Measurements from ENCODE around the gene CYP2S1. TPM values are rescaled to one million over a fixed set of nuclear protein-coding genes. Genes with fewer than 3 reads are reported as not detected.
A peak's percentile ranks its signal among the peaks of the same experiment; 100 is the strongest.

CYP2S1 gene
- total and polyA plus RNA-seq, 9 of the 15 experiments (the other 6 are each of a cell fraction or from before 2014, with no cell fraction given), result 0.07 to 1.9 (median 0.41) TPM

DNA sequence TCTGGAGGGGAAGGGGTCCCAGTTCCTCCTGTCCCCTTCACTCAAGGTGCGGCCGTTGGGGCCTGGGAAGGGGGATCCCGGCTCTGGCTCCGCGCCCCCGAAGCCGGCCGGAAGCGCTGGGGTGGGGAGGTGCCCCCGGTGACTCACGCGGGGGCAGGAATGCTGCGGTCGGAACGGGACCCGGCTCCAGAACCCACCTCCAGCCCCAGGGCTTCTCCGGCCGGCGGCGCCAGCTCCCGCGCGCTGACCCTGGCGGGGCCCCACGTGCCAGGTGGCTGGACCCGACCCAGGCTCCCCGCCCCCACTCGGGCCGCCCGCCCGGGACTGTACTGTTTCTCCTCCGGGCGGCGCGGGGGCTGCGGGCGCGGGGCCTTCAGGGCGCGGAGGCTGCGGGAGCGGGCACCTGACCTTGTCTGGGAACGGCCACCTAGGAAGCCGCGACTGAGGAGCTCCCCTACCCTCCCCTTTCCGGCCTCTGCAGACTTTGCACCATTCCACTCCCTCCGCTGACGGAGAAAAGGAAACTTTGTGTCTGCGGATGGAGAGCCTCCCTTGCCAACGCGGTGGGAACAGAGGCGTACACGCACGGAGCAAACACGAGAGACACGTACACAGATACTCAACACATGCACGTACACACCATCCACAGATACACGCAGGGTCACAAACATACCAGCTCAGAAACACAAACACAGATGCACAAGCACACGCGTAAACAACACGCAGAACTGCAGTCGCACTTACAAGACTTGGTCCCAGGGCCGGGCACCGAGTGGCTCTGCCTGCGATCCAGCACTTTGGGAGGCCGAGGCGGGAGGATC, 33.2 kb downstream of the CYP2S1 start (continued):
- TF ChIP-seq TAF7 (tag; IDR thresholded peaks at IDR 0.05) (no peak), EZH2 (IDR thresholded peaks at IDR 0.05; ENCODE audit: borderline replicate concordance, low read depth, low read length) (no peak), BRF1 (IDR thresholded peaks at IDR 0.05; ENCODE audit: borderline replicate concordance, extremely low read depth, insufficient read length) (no peak), BDP1 (IDR thresholded peaks at IDR 0.05; ENCODE audit: insufficient read depth, insufficient read length) (no peak), DMBX1 (CRISPR knock-in tag; IDR thresholded peaks at IDR 0.05; ENCODE audit: borderline replicate concordance) (no peak; the same call in 1 of the 2 replicates), FOXP1 (CRISPR knock-in tag; IDR thresholded peaks at IDR 0.05) (no peak; the same call in 1 of the 2 replicates), FOXP4 (CRISPR knock-in tag; IDR thresholded peaks at IDR 0.05; ENCODE audit: borderline replicate concordance) (no peak), NELFE (IDR thresholded peaks at IDR 0.05; ENCODE audit: insufficient read depth, insufficient read length) (no peak), NR2C2 (CRISPR knock-in tag; IDR thresholded peaks at IDR 0.05) (no peak), NR2C2 (tag; IDR thresholded peaks at IDR 0.05) (0 out of 2 replicates have a peak, but pooled peaks have one; percentile 12), ASH1L (IDR thresholded peaks at IDR 0.05; ENCODE audit: borderline replicate concordance, low read depth, partially characterized antibody) (no peak), ZNF79 (CRISPR knock-in tag; IDR thresholded peaks at IDR 0.05; ENCODE audit: low read depth) (no peak), ZNF77 (CRISPR knock-in tag; IDR thresholded peaks at IDR 0.05) (no peak), ETV1 (tag; conservative IDR thresholded peaks at IDR 0.05; ENCODE audit: low read depth) (0 out of 2 replicates have a peak, but pooled peaks have one; percentile 20), ZBTB7A (IDR thresholded peaks at IDR 0.05; ENCODE audit: borderline replicate concordance, control insufficient read depth, low read depth, low read length) (peak; percentile 96), ESRRA (IDR thresholded peaks at IDR 0.05; ENCODE audit: borderline replicate concordance, low read depth) (peak; percentile 62), NFYB (IDR thresholded peaks at IDR 0.05; ENCODE audit: extremely low read depth, insufficient read length) (no peak)
- TF ChIP-seq, protein P1, sequence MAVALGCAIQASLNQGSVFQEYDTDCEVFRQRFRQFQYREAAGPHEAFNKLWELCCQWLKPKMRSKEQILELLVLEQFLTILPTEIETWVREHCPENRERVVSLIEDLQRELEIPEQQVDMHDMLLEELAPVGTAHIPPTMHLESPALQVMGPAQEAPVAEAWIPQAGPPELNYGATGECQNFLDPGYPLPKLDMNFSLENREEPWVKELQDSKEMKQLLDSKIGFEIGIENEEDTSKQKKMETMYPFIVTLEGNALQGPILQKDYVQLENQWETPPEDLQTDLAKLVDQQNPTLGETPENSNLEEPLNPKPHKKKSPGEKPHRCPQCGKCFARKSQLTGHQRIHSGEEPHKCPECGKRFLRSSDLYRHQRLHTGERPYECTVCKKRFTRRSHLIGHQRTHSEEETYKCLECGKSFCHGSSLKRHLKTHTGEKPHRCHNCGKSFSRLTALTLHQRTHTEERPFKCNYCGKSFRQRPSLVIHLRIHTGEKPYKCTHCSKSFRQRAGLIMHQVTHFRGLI (CRISPR knock-in tag; IDR thresholded peaks at IDR 0.05), result no peak
- TF ChIP-seq, protein P2, sequence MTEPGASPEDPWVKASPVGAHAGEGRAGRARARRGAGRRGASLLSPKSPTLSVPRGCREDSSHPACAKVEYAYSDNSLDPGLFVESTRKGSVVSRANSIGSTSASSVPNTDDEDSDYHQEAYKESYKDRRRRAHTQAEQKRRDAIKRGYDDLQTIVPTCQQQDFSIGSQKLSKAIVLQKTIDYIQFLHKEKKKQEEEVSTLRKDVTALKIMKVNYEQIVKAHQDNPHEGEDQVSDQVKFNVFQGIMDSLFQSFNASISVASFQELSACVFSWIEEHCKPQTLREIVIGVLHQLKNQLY (CRISPR knock-in tag; conservative IDR thresholded peaks at IDR 0.05), result no peak
- TF ChIP-seq, protein P3, sequence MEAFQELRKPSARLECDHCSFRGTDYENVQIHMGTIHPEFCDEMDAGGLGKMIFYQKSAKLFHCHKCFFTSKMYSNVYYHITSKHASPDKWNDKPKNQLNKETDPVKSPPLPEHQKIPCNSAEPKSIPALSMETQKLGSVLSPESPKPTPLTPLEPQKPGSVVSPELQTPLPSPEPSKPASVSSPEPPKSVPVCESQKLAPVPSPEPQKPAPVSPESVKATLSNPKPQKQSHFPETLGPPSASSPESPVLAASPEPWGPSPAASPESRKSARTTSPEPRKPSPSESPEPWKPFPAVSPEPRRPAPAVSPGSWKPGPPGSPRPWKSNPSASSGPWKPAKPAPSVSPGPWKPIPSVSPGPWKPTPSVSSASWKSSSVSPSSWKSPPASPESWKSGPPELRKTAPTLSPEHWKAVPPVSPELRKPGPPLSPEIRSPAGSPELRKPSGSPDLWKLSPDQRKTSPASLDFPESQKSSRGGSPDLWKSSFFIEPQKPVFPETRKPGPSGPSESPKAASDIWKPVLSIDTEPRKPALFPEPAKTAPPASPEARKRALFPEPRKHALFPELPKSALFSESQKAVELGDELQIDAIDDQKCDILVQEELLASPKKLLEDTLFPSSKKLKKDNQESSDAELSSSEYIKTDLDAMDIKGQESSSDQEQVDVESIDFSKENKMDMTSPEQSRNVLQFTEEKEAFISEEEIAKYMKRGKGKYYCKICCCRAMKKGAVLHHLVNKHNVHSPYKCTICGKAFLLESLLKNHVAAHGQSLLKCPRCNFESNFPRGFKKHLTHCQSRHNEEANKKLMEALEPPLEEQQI (IDR thresholded peaks at IDR 0.05), result no peak
